H54 (cell line): ENCODE results near the gene MTAP.

Experiments used
- DNase-seq: peaks from one replicate; pipeline ENCODE4 v3.0.0; 2011; ENCODE audit warnings: low spot score, mixed read lengths; ENCODE audit not compliant: insufficient read length
- FAIRE-seq: peaks from 3 replicates; lab custom pipeline; 2011; peaks lifted over from hg19 to GRCh38; lab: Jason Lieb, UNC
- POLR2A ChIP-seq: IDR thresholded peaks from 2 replicates; pipeline ENCODE4 v1.6.1; 2011; ENCODE audit warnings: low read depth, mild to moderate bottlenecking, low read length

MTAP gene

DNA sequence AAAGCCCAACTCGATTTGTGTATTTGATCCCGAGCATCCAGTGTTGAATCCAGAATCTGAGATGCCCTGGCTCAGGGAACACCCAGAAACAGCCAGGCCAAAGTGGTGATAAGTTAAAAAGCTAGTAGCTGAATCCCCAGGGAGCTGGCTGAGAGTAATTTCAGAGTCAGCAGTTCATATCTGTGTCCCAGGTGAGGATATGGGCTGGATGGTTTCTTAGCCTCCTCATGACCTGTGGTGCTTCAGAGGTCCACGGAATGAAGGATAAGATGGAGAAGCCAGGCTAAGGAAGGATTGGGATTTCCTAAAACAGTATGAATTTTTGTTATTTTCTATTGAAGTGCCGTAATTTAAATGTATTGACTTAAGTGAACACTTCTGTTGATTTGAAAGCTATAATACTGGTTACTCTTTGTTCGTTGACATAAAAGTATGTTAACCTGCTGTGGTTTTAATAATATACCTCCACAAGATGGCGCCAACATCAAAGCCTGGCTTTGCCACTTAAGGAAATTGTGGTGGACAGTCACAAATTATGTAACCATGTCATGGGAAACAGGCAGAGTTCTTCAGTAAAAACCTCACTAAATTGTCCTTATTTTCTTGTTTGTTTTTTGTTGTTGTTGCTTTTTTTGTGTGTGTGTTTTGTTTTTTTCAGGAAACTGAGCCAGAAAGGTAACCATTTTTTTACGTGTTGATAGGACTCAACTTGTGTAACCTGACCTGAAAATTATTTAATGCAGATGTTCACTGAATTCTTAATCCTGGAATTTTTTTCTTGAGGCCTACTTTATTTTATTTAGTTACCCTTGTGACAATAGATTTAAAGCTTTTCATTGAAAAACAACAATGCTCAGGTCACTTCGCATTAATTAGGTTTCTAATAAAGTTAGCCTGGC is 11.4 kb downstream of the MTAP start:
- FAIRE-seq = no peak

DNA sequence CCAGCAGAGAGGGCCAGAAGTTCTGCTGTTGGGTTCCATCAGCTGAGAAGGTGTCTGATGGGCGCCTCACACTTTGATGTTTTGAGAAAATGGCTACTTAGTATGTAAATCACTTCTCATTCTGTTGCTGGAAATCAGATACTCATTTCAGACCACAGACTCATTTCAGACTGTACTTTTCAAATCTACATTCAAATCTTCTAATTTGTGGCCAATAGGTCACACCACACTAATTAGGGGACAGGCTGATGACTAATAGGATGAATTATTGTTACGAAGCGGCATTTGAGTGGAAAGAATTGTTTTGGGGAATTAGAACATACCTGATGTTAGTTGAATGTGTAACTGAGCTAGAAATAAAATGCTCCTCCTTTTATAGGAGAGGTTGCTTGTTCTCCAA is 13.2 kb downstream of the MTAP start:
- DNase-seq (no peak), FAIRE-seq (no peak)
- no peak for TF ChIP-seq POLR2A

More for the DNA sequence above, 11.4 kb downstream of the MTAP start:
- DNase-seq = no peak
- no peak for TF ChIP-seq POLR2A

DNA sequence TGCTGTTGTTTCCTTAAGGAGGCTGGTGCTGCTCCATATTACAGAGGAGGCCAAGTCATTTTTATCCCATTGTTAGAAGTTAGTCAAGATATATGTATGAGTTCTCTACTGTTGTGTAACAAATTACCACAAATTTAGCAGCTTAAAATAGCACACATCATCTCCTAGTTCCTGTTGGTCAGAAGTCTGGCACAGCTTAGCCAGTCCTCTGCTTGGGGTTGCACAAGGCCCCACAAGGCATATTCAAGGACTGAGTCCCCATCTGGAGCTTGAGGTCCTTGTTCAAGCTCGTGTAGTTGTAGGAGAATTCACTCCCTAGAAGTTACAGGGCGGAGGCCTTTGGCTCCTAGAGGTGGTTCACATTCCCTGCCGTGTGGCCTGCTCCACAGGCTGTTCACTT is 14.7 kb downstream of the MTAP start:
- TF ChIP-seq POLR2A = no peak
- FAIRE-seq = no peak

DNA sequence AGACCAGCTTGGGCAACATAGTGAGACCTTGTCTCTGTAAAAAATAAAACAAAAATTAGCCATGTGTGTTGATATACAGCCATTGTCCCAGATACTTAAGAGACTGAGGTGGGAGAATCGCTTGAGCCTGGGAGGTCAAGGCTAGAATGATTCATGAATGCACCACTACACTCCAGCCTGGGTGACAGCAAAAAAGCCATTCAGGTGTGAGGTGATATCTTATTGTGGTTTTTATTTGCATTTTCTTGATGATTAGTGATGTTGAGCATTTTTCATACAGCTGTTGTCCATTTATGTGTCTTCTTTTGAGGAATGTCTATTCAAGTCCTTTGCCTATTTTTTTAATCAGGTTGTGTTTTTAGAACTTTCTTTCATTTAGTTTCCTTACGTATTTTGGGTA is 23.2 kb downstream of the MTAP start:
- no peak for TF ChIP-seq POLR2A
- DNase-seq (no peak), FAIRE-seq (no peak)

More for the DNA sequence above, 14.7 kb downstream of the MTAP start:
- DNase-seq = no peak

DNA sequence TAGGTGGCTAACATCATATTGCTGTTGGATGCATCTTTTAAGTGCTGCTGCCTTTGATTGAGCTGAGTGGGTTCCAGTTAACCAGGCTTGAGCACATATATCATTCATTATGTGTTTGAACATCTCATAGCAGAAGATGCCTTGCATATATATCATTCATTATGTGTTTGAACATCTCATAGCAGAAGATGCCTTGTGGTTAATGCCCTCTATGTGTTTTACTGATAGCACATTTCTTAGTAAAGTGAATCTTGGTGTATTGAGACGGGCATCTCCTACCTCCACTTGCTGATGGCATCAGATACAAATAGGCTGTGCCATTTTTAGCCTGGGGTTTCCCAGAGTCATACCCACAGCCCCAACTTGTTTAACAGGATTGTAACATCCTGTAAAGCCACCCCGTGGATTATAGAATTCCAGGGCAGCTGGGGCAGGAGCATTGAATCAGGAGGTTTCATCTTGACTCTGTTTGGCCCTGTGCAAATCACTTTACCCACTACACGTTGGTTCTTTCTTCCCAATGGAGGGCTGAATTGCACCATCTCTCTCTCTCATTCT is 26.5 kb downstream of the MTAP start:
- no peak for FAIRE-seq
- DNase-seq = no peak
- TF ChIP-seq POLR2A = no peak

DNA sequence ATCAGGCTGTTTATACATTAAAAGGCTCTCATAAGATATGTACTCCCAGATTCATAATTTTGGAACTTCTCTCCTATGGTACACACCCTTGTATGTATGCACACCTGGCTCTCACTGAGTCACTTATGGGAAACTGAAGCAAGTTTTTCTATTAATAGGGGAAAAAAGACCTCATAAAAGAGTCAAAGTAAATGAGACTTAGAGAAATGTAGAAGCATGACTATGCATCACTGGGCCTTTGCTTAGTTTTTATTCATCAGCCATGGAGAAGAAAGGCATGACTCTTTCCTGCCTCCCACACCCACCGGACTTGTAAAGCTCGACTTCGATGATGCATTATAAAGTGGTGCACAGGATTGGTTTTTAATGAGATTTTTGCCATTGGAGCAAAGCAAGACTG is 28.2 kb downstream of the MTAP start:
- no peak for TF ChIP-seq POLR2A
- no peak for FAIRE-seq
- DNase-seq = no peak

DNA sequence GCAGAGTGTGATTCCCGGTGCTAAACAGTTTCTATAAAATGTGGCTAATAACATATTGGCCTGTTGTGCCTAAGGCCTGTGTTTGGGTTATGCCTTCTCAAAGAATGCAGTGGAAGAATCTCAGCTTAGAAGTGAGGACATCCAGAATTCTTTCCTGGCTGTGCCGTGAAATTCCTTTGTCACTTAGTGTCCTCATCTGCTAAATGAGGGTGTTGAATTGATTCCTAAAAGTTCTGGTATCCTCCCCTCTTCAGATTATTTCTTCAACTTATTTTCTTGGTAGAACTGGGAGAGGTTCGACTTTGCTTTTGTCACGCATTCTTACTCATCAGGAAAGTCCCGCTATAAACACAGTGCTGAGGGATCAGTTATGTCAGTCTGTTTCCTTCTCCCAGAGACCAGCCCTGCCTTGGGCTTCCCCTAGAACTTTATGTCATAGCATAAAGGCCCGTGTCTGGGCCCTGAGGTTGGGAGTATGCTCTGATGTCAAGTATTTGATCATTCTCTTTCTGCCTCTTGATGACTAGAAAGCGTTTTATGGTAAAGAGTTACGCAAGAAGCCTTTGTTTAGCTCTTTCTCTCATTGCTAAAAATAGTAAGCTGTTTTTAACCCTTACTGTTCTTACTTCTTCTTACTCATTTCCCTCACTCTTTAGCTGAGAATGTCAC is 29.5 kb downstream of the MTAP start:
- no peak for TF ChIP-seq POLR2A
- DNase-seq (no peak), FAIRE-seq (no peak)

DNA sequence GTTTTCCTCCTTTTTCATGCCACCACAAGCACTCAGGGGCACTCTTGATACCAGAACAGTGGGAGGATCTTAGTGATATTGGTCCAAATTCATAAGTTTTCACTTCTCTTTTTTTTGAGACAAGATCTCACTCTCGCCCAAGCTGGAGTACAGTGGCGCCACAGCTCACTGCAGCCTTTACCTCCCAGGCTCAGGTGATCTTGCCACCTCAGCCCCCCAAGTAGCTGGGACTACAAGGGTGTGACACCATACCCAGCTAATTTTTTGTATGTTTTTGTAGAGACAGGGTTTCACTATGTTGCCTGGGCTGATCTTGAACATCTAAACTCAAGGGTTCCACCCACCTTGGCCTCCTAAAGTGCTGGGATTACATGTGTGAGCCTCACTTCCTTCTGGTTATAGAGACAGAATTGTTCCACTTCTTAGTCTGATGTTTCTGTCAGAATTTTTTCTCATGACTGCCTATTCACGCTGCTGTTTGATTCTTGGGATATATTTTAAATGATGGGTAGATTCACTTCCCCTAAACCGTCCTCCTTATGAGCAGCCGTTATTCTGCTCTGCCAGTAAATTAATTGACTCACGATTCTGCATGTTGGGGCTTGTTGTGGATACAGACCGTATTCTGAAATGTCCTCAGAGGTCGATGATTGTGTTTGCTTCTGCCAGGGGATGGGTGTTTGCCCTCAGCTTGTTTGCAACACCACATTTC is 30.8 kb downstream of the MTAP start:
- FAIRE-seq = no peak
- no peak for DNase-seq
- TF ChIP-seq POLR2A = no peak

DNA sequence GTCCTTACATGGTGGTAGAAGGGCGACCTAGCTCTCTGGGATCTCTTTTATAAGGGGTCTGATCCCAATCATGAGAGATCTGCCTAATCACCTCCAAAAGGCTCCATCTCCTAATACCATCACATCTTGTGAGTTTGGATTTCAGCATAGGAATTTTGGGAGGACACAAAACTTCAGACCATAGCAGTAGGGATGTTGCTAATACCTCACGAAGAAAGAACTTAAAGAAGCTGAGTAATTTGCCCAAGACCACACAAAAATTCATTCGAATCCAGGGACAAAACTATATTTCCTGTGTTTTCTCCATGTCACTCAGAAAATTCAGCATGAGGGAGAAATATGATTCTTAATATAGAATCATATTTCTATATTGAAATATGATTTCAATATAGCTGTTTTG is 32.7 kb downstream of the MTAP start:
- TF ChIP-seq POLR2A = no peak
- DNase-seq = no peak
- no peak for FAIRE-seq

DNA sequence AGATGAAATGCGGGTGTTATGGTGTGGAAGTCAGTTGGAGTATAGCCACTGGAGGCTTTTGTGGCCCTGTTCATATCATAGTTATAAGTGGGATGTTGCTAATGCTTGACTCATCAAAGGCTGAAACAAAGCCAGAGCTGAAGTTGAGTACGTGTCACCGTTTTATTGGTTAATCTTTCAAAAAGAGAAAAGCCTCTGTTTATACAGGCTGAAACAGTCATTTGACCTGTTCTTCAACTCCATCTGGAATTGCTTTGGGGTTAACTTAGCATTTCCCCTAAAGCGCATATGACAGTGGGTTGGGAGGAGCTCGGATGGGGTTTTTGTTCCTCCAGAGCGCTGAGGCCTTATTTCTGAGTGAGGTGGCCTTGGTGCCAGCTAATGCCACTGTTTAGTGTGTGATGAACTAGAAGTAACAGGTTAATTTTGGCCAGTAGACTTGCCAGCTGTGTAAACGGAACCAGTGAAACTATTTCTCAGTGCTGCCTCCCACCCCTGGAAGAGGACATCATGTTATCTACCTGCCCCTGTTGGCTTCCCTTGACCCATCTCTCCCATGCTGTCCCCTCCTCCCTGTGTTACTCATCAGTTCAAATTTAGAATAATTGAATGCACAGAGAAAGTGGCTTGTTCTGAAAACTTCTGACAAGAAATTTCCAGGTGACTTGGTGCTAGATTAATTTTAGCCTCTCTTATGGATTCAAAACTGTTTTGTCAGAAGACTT is 34.2 kb downstream of the MTAP start:
- DNase-seq = no peak
- no peak for FAIRE-seq
- no peak for TF ChIP-seq POLR2A

DNA sequence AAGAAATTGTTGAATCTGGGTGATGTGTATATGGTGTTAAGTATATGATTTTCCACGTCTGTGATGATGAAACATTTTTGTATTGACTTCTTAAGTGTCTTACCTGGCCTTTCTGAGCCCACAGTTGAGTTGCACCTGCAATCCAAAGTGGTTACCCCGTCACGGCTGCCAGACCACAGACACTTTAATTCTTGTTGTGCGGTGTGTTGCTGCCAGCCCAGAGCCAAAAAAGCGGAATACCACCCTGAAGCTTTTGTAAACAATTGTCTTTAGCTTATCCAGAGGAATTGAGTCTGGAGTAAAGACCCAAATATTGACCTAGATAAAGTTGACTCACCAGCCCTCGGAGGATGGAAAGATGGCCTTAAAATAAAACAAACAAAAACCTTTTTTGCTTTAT is 35.1 kb downstream of the MTAP start:
- no peak for DNase-seq
- no peak for FAIRE-seq
- no peak for TF ChIP-seq POLR2A

DNA sequence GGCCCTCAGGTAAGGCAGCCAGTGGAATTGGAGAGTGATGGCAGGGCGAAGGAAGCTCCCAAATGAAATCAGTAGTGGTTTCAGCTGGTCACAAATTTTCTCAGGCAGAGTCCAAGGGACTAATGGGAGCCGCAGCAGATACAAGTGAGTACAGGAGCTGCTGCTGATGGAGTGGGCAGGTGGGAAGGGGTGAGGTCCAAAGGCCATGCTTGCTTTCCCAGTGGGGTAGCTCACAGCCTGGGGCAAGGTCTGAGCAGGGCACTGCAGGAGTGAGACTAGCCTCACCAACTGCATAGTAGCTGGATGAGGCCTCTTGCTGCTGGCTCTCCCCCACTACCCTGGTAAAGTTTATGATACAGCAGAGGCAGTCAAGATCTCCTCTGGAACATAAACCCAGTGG is 38.2 kb downstream of the MTAP start:
- TF ChIP-seq POLR2A = no peak
- FAIRE-seq (no peak), DNase-seq (no peak)

DNA sequence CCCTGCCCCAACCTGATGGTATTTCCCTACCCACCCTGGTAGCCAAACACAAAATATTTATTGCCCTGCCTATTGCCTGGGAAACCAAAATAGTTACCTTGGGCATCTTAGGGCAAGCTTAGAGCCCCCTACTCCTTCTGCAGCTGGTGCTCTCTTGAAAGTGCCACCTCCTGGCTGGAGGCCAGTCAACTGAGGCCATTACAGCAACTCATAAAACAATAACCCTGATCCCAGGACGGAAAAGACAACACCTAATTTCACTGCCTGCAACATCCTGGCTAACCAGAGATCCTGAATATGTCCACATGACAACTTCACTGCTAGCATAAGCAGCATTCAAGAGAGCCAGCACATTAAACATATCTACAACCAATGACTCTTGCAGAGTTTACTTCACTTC is 38.7 kb downstream of the MTAP start:
- DNase-seq = no peak
- FAIRE-seq = no peak
- no peak for TF ChIP-seq POLR2A
